ENCODE measurements around the gene WDR72. TPM values are rescaled to one million over a fixed set of nuclear protein-coding genes. Genes with fewer than 3 reads are reported as not detected.

Gene WDR72
- total and polyA plus RNA-seq, 2 donors (not counting 1 experiment from before 2014, with no cell fraction given) = not detected

- Mint-ChIP-seq H3K27me3 (no peaks in the 10 kb centered on the region), H3K9me3 (ENCODE audit: insufficient read depth) (no peaks in the 10 kb centered on the region), H3K27ac (no peak overlapping the region), H3K4me1 (no peaks in the 10 kb centered on the region), H3K4me3 (no peak overlapping the region)
- H3K27ac ChIP-seq (ENCODE audit: low read length in 2 of 2) = no peak overlapping the region
- no peak overlapping the region for H3K4me2 ChIP-seq (replicated peaks; ENCODE audit: low read depth, low read length, poor library complexity, severe bottlenecking)
- H3K4me1 ChIP-seq (ENCODE audit: control insufficient read depth in 2 of 2, insufficient read depth in 2 of 2, low read length in 2 of 2) = no peaks in the 10 kb centered on the region
- H3K9ac ChIP-seq (ENCODE audit: low read length) = no peak overlapping the region
- CTCF ChIA-PET = no interaction called here
- H2AFZ ChIP-seq (ENCODE audit: insufficient read depth, low read depth, low read length, poor library complexity, severe bottlenecking) = no peak overlapping the region
- H4K20me1 ChIP-seq (ENCODE audit: control insufficient read depth, insufficient read depth, low read length, poor library complexity, severe bottlenecking) = no peaks in the 10 kb centered on the region
- intact Hi-C loops (cut with micrococcal nuclease) = no loop called here
- H3K36me3 ChIP-seq (replicated peaks in 1 of 2; ENCODE audit: control extremely low read depth in 1 of 2, control insufficient read depth in 1 of 2, extremely low read depth in 1 of 2, insufficient read depth in 2 of 2, low read length in 1 of 2) = no peaks in the 10 kb centered on the region
- no peak for DNase-seq
- ATAC-seq (ENCODE audit: low read depth) = no peak
- TF ChIP-seq EZH2 (IDR thresholded peaks at IDR 0.05; ENCODE audit: borderline replicate concordance, insufficient read depth, low read depth, low read length, poor library complexity, severe bottlenecking) (no peak), CTCF (IDR thresholded peaks at IDR 0.05) (no peak)
- H3K4me3 ChIP-seq (ENCODE audit: control extremely low read depth in 1 of 5, extremely low read depth in 1 of 5, insufficient read depth in 1 of 5, low read depth in 2 of 5, low read length in 4 of 5) = no peak overlapping the region
- H3K27me3 ChIP-seq (replicated peaks in 1 of 4; ENCODE audit: control extremely low read depth in 1 of 4, control insufficient read depth in 3 of 4, insufficient read depth in 4 of 4, low read length in 3 of 4) = no peaks in the 10 kb centered on the region
- POLR2A ChIA-PET = no interaction called here
- peaks cover 0 to 2% (median 0%) of the 10 kb centered on the region in 3 donors for H3K9me3 ChIP-seq (ENCODE audit: control extremely low read depth in 1 of 3, control insufficient read depth in 2 of 3, insufficient read depth in 1 of 3, low read length in 2 of 3)
- no peaks in the 10 kb centered on the region for H3K79me2 ChIP-seq (ENCODE audit: control insufficient read depth, insufficient read depth, low read length)
Measured at GRCh38 chr15:53625260-53625659, 134.2 kb downstream of the WDR72 start.

- Mint-ChIP-seq H3K27ac (no peak overlapping the region), H3K9me3 (ENCODE audit: insufficient read depth) (no peaks in the 10 kb centered on the region), H3K27me3 (no peaks in the 10 kb centered on the region), H3K4me3 (no peak overlapping the region), H3K4me1 (no peaks in the 10 kb centered on the region)
- H3K4me2 ChIP-seq (replicated peaks; ENCODE audit: low read depth, low read length, poor library complexity, severe bottlenecking) = no peak overlapping the region
- TF ChIP-seq EZH2 (IDR thresholded peaks at IDR 0.05; ENCODE audit: borderline replicate concordance, insufficient read depth, low read depth, low read length, poor library complexity, severe bottlenecking) (no peak), CTCF (IDR thresholded peaks at IDR 0.05) (no peak)
- CTCF ChIA-PET = no interaction called here
- H3K27me3 ChIP-seq (replicated peaks in 1 of 4; ENCODE audit: control extremely low read depth in 1 of 4, control insufficient read depth in 3 of 4, insufficient read depth in 4 of 4, low read length in 3 of 4) = no peaks in the 10 kb centered on the region
- intact Hi-C loops (cut with micrococcal nuclease) = no loop called here
- no peak overlapping the region for H3K27ac ChIP-seq (ENCODE audit: low read length in 2 of 2)
- ATAC-seq (ENCODE audit: low read depth) (no peak), DNase-seq (no peak)
- H3K79me2 ChIP-seq (ENCODE audit: control insufficient read depth, insufficient read depth, low read length) = no peaks in the 10 kb centered on the region
- no peaks in the 10 kb centered on the region for H3K9me3 ChIP-seq (ENCODE audit: control extremely low read depth in 1 of 3, control insufficient read depth in 2 of 3, insufficient read depth in 1 of 3, low read length in 2 of 3)
- H4K20me1 ChIP-seq (ENCODE audit: control insufficient read depth, insufficient read depth, low read length, poor library complexity, severe bottlenecking) = no peaks in the 10 kb centered on the region
- POLR2A ChIA-PET = no interaction called here
- WGBS (ENCODE audit: insufficient coverage) = 60% methylated on average over 1 of the region's 2 CpGs
- no peaks in the 10 kb centered on the region for H3K36me3 ChIP-seq (replicated peaks in 1 of 2; ENCODE audit: control extremely low read depth in 1 of 2, control insufficient read depth in 1 of 2, extremely low read depth in 1 of 2, insufficient read depth in 2 of 2, low read length in 1 of 2)
- no peaks in the 10 kb centered on the region for H3K4me1 ChIP-seq (ENCODE audit: control insufficient read depth in 2 of 2, insufficient read depth in 2 of 2, low read length in 2 of 2)
- H2AFZ ChIP-seq (ENCODE audit: insufficient read depth, low read depth, low read length, poor library complexity, severe bottlenecking) = no peak overlapping the region
- H3K4me3 ChIP-seq (ENCODE audit: control extremely low read depth in 1 of 5, extremely low read depth in 1 of 5, insufficient read depth in 1 of 5, low read depth in 2 of 5, low read length in 4 of 5) = no peak overlapping the region
- H3K9ac ChIP-seq (ENCODE audit: low read length) = no peak overlapping the region
Measured at GRCh38 chr15:53618461-53618860, 141.0 kb downstream of the WDR72 start.

Data from B cell (primary cell).